ENCODE data around the gene SEMA6B.
"Not testable (repeated sequence)": the region's sequence is repeated elsewhere in the genome, so short reads cannot be mapped to it uniquely, and the experiment has no call there.

The SEMA6B gene

GRCh38 chr19:4542896-4543841, 16.3 kb downstream of the SEMA6B start:
- no peak for DNase-seq

- DNase-seq = not testable (repeated sequence)
These were observed 17.7 kb downstream of the SEMA6B start for GRCh38 chr19:4541806-4542145.

GRCh38 chr19:4541114-4541805, 18.2 kb downstream of the SEMA6B start:
- no peak for DNase-seq

GRCh38 chr19:4539693-4540581, 19.5 kb downstream of the SEMA6B start, which contains the start of gene LRG1:
LRG1 (minus strand) TSS chr19:4540036; CDS start chr19:4540013, 23 bp downstream.
- peak; percentile 57 for DNase-seq

GRCh38 chr19:4539169-4539692, 20.3 kb downstream of the SEMA6B start:
- DNase-seq = no peak

- DNase-seq = peak; percentile 72
These were observed 20.9 kb downstream of the SEMA6B start for GRCh38 chr19:4538601-4538954.

GRCh38 chr19:4537953-4538600, 21.4 kb downstream of the SEMA6B start:
- DNase-seq = peak; percentile 59

GRCh38 chr19:4536798-4537197, 22.7 kb downstream of the SEMA6B start:
- DNase-seq = peak; percentile 58

GRCh38 chr19:4534836-4535658, 24.4 kb downstream of the SEMA6B start, which contains the start of gene PLIN5:
PLIN5 (minus strand) TSS chr19:4535224; CDS start chr19:4534074, 1,150 bp downstream.
- DNase-seq = peak; percentile 80

- DNase-seq = no peak
These were observed 25.6 kb downstream of the SEMA6B start for GRCh38 chr19:4533835-4534424.

- DNase-seq = no peak
These were observed 26.1 kb downstream of the SEMA6B start for GRCh38 chr19:4533334-4533733.

GRCh38 chr19:4531562-4532165, 27.8 kb downstream of the SEMA6B start:
- no peak for DNase-seq

GRCh38 chr19:4529924-4530522, 29.5 kb downstream of the SEMA6B start:
- no peak for DNase-seq

- DNase-seq = no peak
These were observed 30.6 kb downstream of the SEMA6B start for GRCh38 chr19:4528843-4529242.

- DNase-seq = not testable (repeated sequence)
These were observed 32.1 kb downstream of the SEMA6B start for GRCh38 chr19:4527377-4527776.

- no peak for DNase-seq
These were observed 33.9 kb downstream of the SEMA6B start for GRCh38 chr19:4525563-4526002.

- DNase-seq = no peak
These were observed 34.5 kb downstream of the SEMA6B start for GRCh38 chr19:4524808-4525562.

- no peak for DNase-seq
These were observed 36.0 kb downstream of the SEMA6B start for GRCh38 chr19:4523306-4524110.
